H1 (cell line): ENCODE results near the gene SRI. TPM values are rescaled to one million over a fixed set of nuclear protein-coding genes. Genes with fewer than 3 reads are reported as not detected.

Experiments
- NANOG ChIP-seq: IDR thresholded peaks from 2 replicates; pipeline ENCODE4 v1.6.1; 2011; ENCODE audit warnings: low read length, low read depth, mild to moderate bottlenecking, inconsistent platforms; ENCODE audit not compliant: insufficient read depth, poor library complexity, severe bottlenecking
- SIN3A ChIP-seq, 2 experiments: IDR thresholded peaks in 1 of 2; conservative IDR thresholded peaks in 1 of 2; 2 replicates each; pipeline ENCODE4 v1.6.1; 2011 to 2012; ENCODE audit warnings: low read length in 2 of 2, improper control_type of control experiment in 1 of 2, low read depth in 1 of 2, mild to moderate bottlenecking in 1 of 2
- SP1 ChIP-seq: IDR thresholded peaks from 2 replicates; pipeline ENCODE4 v1.6.1; 2011; ENCODE audit warnings: low read depth, low read length
- polyA plus RNA-seq, 7 experiments: library from polyadenylated mRNA; depleted of rRNA in 3 of 7; stranded (reverse) in 5 of 7; unstranded in 2 of 7; fragments of >200 nt in 5 of 7; fragments of 200-250 nt in 2 of 7; gene quantifications; 1 replicate in 5 of 7; 2 replicates in 1 of 7; 4 replicates in 1 of 7; pipeline versions ENCODE4 v1.2.1 to v1.2.3, GENCODE V29; 2011 to 2013; ENCODE audit warnings: missing spikeins in 2 of 7, mixed read lengths in 2 of 7
- total RNA-seq: library from RNA; stranded (reverse); fragmentation: NEBNext Ultra II Directional; extraction: Animal tissue kit (Norgen Biotek cat#: 25700); gene quantifications from 2 replicates; pipeline ENCODE4 v1.2.1, GENCODE V29; 2021

The SRI gene
- total and polyA plus RNA-seq, 2 of the 8 experiments (the other 6 are each of a cell fraction or from before 2014, with no cell fraction given): 118 to 170 TPM

- no peak for TF ChIP-seq NANOG
- no peak for TF ChIP-seq SP1
- TF ChIP-seq SIN3A (conservative IDR thresholded peaks at IDR 0.05 in 1 of 2, IDR thresholded peaks at IDR 0.05 in 1 of 2; ENCODE audit: low read depth in 1 of 2, low read length in 2 of 2): no peak
Observed at GRCh38 chr7:88269586-88269985, 49.7 kb upstream of the SRI start (continued).
